Hepatocyte (in vitro differentiated cells): ENCODE results near the gene SPATS2. TPM values are rescaled to one million over a fixed set of nuclear protein-coding genes. Genes with fewer than 3 reads are reported as not detected.
"Not testable (repeated sequence)": the region's sequence is repeated elsewhere in the genome, so short reads cannot be mapped to it uniquely, and the experiment has no call there.

ENCODE experiments used
- DNase-seq: peaks from one replicate; pipeline ENCODE4 v3.0.0-alpha.2; 2016; ENCODE audit warnings: low spot score
- H2AFZ ChIP-seq: fragments of 200-600 bp; sonication (generic); 2 replicates; pipeline ENCODE4 v1.6.0; 2016; ENCODE audit warnings: antibody characterized with exemption, mild to moderate bottlenecking
- H3K27ac ChIP-seq: fragments of 200-600 bp; sonication (generic); 2 replicates; pipeline ENCODE4 v1.5.1; 2016; ENCODE audit warnings: mild to moderate bottlenecking
- H3K27me3 ChIP-seq: fragments of 200-600 bp; sonication (generic); 2 replicates; pipeline ENCODE4 v1.6.1; 2016
- H3K36me3 ChIP-seq: fragments of 200-600 bp; sonication (generic); replicated peaks from 2 replicates; pipeline ENCODE4 v1.5.1; 2016; ENCODE audit warnings: low read depth; ENCODE audit not compliant: insufficient read depth
- H3K4me1 ChIP-seq: fragments of 200-600 bp; sonication (generic); 2 replicates; pipeline ENCODE4 v1.5.1; 2016; ENCODE audit warnings: mild to moderate bottlenecking, moderate library complexity; ENCODE audit not compliant: insufficient read depth
- H3K4me2 ChIP-seq: fragments of 200-600 bp; sonication (generic); 2 replicates; pipeline ENCODE4 v1.6.0; 2016
- H3K4me3 ChIP-seq: fragments of 200-600 bp; sonication (generic); 2 replicates; pipeline ENCODE4 v1.5.1; 2016; ENCODE audit warnings: mild to moderate bottlenecking
- H3K79me2 ChIP-seq: fragments of 200-600 bp; sonication (generic); 2 replicates; pipeline ENCODE4 v1.6.0; 2017; ENCODE audit warnings: mild to moderate bottlenecking
- H3K9me2 ChIP-seq: fragments of 200-600 bp; sonication (generic); replicated peaks from 2 replicates; pipeline ENCODE4 v1.6.0; 2017; ENCODE audit warnings: mild to moderate bottlenecking; ENCODE audit not compliant: insufficient read depth
- H3K9me3 ChIP-seq: fragments of 200-600 bp; sonication (generic); 2 replicates; pipeline ENCODE4 v1.5.1; 2016; ENCODE audit warnings: low read depth, mild to moderate bottlenecking
- H4K20me1 ChIP-seq: fragments of 200-600 bp; sonication (generic); 2 replicates; pipeline ENCODE4 v1.6.0; 2016; ENCODE audit warnings: mild to moderate bottlenecking; ENCODE audit not compliant: insufficient read depth, poor library complexity, severe bottlenecking
- CTCF ChIP-seq: fragments of 200-600 bp; sonication (generic); IDR thresholded peaks from 2 replicates; pipeline ENCODE4 v1.5.1; 2016; ENCODE audit warnings: antibody characterized with exemption, mild to moderate bottlenecking; ENCODE audit not compliant: poor library complexity
- EZH2 ChIP-seq: fragments of 200-600 bp; sonication (generic); IDR thresholded peaks from 2 replicates; pipeline ENCODE4 v1.6.1; 2016; ENCODE audit warnings: antibody characterized with exemption, mild to moderate bottlenecking, borderline replicate concordance
- EZH2phosphoT487 ChIP-seq: fragments of 200-600 bp; sonication (generic); IDR thresholded peaks from one replicate; pipeline ENCODE4 v1.6.1; 2018; ENCODE audit warnings: antibody characterized with exemption, mild to moderate bottlenecking, low read depth, moderate library complexity; ENCODE audit not compliant: unreplicated experiment, severe bottlenecking
- WGBS: methylation state at CpG from one replicate; pipeline ENCODE4 v1.1.6; 2016; ENCODE audit warnings: low lambda C conversion rate; ENCODE audit errors: missing lambda C conversion rate; 5-methylcytosine and 5-hydroxymethylcytosine counted together
- polyA plus RNA-seq: library from polyadenylated mRNA; unstranded; fragments of >200 nt; fragmentation: Nextera tagmentation; extraction: Ambion mirVana; gene quantifications from 2 replicates; pipeline ENCODE4 v1.2.1, GENCODE V29; 2016
- total RNA-seq: library from RNA; depleted of rRNA; stranded (reverse); fragments of >200 nt; gene quantifications from 2 replicates; pipeline ENCODE4 v1.2.3, GENCODE V29; 2014

SPATS2 gene
- total and polyA plus RNA-seq, 2 experiments from 2014 or later = 24.9 to 39.8 TPM

DNA sequence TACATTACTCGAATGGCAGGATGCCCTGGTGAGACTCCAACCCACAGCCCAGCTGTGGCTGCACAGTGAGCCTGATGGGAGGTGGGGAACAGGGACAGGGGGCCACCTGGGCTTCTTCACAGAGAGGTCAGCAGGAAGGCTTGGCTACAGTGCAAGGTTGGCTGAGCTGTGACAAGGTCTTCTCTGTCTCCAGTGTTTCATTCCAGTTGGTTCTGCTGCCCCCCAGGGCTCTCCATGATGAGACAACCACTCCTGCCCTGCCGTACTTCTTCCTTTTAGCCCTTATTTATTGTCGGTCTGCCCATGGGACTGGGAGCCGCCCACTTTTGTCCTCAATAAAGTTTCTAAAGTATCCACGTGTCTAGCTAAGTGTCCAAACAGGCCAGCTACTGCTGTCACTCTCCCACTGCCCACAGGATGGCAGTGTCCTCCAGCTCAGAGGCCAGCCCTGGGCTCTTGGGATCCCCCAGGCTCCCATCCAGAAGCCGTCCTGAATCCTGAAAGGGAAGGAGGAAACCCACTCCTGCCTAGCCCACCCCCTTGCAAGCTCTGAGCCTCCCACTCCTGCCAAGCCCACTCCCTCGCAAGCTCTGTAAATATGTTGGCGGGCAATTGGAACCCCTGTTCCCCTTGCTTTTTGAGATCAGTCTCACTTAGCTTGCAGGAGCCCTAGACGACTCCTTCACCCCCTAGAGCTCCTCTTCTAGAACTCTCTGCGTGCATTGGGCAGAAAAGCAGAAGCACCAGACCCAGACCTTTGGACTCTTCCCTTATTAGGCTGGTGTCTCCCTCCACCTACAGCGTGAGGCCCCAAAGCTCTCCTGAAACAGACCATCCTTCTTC lies 35.7 kb upstream of the SPATS2 start:
- DNase-seq = peak; percentile 88
- Histone ChIP-seq H3K4me2 (peak overlapping the region; percentile 43), H3K9me3 (no peaks in the 10 kb centered on the region), H3K27ac (no peak overlapping the region), H2AFZ (no peak overlapping the region), H3K79me2 (no peaks in the 10 kb centered on the region), H3K27me3 (peaks cover 23% of the 10 kb centered on the region), H3K4me1 (peaks cover 11% of the 10 kb centered on the region), H4K20me1 (no peaks in the 10 kb centered on the region), H3K4me3 (no peak overlapping the region), H3K9me2 (no peaks in the 10 kb centered on the region), H3K36me3 (no peaks in the 10 kb centered on the region)
- 49% methylated on average over 11 of the region's 11 CpGs for WGBS
- TF ChIP-seq CTCF (peak; percentile 86), EZH2phosphoT487 (no peak)

GRCh38 chr12:49332441-49332861 lies 34.8 kb upstream of the SPATS2 start:
- 74% methylated on average over 17 of the region's 17 CpGs for whole genome bisulfite sequencing
- Histone ChIP-seq H3K36me3 (no peaks in the 10 kb centered on the region), H3K27ac (no peak overlapping the region), H4K20me1 (no peaks in the 10 kb centered on the region), H3K4me2 (peak overlapping the region; percentile 43), H3K27me3 (peaks cover 31% of the 10 kb centered on the region), H3K79me2 (no peaks in the 10 kb centered on the region), H3K4me3 (no peak overlapping the region), H2AFZ (no peak overlapping the region), H3K9me3 (no peaks in the 10 kb centered on the region), H3K4me1 (peaks cover 11% of the 10 kb centered on the region), H3K9me2 (no peaks in the 10 kb centered on the region)
- TF ChIP-seq EZH2phosphoT487 (no peak), CTCF (no peak), EZH2 (no peak)
- peak; percentile 8 for DNase-seq

GRCh38 chr12:49332891-49333371 lies 34.3 kb upstream of the SPATS2 start:
- peak; percentile 3 for DNase-seq
- Histone ChIP-seq H3K9me2 (no peaks in the 10 kb centered on the region), H3K4me3 (no peak overlapping the region), H3K27me3 (peaks cover 36% of the 10 kb centered on the region), H3K36me3 (no peaks in the 10 kb centered on the region), H3K79me2 (no peaks in the 10 kb centered on the region), H4K20me1 (no peaks in the 10 kb centered on the region), H3K9me3 (no peaks in the 10 kb centered on the region), H3K27ac (no peak overlapping the region), H3K4me2 (peak overlapping the region; percentile 43), H3K4me1 (peaks cover 11% of the 10 kb centered on the region), H2AFZ (no peak overlapping the region)
- WGBS = 66% methylated on average over 29 of the region's 40 CpGs
- no peak for TF ChIP-seq EZH2
- TF ChIP-seq CTCF = no peak
- TF ChIP-seq EZH2phosphoT487 = no peak

DNA sequence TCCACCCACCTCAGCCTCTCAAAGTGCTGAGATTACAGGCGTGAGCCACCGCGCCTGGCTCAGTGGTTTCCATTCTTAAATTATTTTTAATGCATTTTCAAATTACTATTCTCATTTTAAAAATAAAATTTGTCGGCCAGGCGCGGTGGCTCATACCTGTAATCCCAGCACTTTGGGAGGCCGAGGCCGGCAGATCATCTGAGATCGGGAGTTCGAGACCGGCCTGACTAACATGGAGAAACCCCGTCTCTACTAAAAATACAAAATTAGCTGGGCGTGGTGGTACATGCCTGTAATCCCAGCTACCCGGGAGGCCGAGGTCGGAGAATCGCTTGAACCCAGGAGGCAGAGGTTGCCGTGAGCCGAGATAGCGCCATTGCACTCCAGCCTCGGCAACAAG lies 33.5 kb upstream of the SPATS2 start:
- not testable (repeated sequence) for H3K9me3 ChIP-seq, H3K4me3 ChIP-seq, DNase-seq, H4K20me1 ChIP-seq, H3K27ac ChIP-seq, H3K79me2 ChIP-seq, H3K9me2 ChIP-seq, H3K4me2 ChIP-seq, H3K36me3 ChIP-seq, H2AFZ ChIP-seq
- 97% methylated on average over 21 of the region's 21 CpGs for WGBS
- Histone ChIP-seq H3K27me3 (peaks cover 44% of the 10 kb centered on the region), H3K4me1 (peaks cover 11% of the 10 kb centered on the region)
